Mesenchymal stem cell (in vitro differentiated cells and primary cell): ENCODE measurements around the gene KRT31.
"Not testable (repeated sequence)": the region's sequence is repeated elsewhere in the genome, so short reads cannot be mapped to it uniquely, and the experiment has no call there.

ENCODE experiments used
- DNase-seq: peaks from one replicate; pipeline ENCODE4 v3.0.0-alpha.2; 2013
- H2AFZ ChIP-seq: one replicate; pipeline ENCODE4 v1.6.1; 2013; ENCODE audit warnings: low read depth, mild to moderate bottlenecking, control low read depth, inconsistent platforms, low read length, moderate library complexity
- H2AK5ac ChIP-seq: 2 replicates; pipeline ENCODE4 v1.6.1; 2013; ENCODE audit warnings: low read length, moderate library complexity, mild to moderate bottlenecking, inconsistent platforms; ENCODE audit not compliant: severe bottlenecking
- H2BK120ac ChIP-seq: one replicate; pipeline ENCODE4 v1.6.1; 2013; ENCODE audit warnings: low read depth, mild to moderate bottlenecking, inconsistent platforms, low read length, moderate library complexity
- H2BK12ac ChIP-seq, 2 experiments: one replicate each; pipeline ENCODE4 v1.6.1; 2013; ENCODE audit warnings: inconsistent platforms in 2 of 2, low read length in 2 of 2, mild to moderate bottlenecking in 2 of 2, moderate library complexity in 2 of 2, control low read depth in 1 of 2
- H2BK15ac ChIP-seq: one replicate; pipeline ENCODE4 v1.6.1; 2013; ENCODE audit warnings: mild to moderate bottlenecking, low read depth, inconsistent platforms; ENCODE audit not compliant: poor library complexity, severe bottlenecking
- H2BK5ac ChIP-seq: 2 replicates; pipeline ENCODE4 v1.6.1; 2013; ENCODE audit warnings: low read depth, mild to moderate bottlenecking, low read length, control low read depth, inconsistent platforms; ENCODE audit not compliant: poor library complexity, severe bottlenecking
- H3K14ac ChIP-seq, 2 experiments: one replicate each; pipeline ENCODE4 v1.6.1; 2013; ENCODE audit warnings: inconsistent platforms in 2 of 2, low read length in 2 of 2, control low read depth in 1 of 2, mild to moderate bottlenecking in 1 of 2, moderate library complexity in 1 of 2
- H3K18ac ChIP-seq, 2 experiments: one replicate each; pipeline ENCODE4 v1.6.1; 2013; ENCODE audit warnings: inconsistent platforms in 2 of 2, low read length in 2 of 2, control low read depth in 1 of 2, low read depth in 1 of 2, mild to moderate bottlenecking in 1 of 2
- H3K23ac ChIP-seq, 2 experiments: one replicate each; pipeline ENCODE4 v1.6.1; 2013; ENCODE audit warnings: inconsistent platforms in 2 of 2, low read length in 2 of 2, mild to moderate bottlenecking in 2 of 2, moderate library complexity in 2 of 2, control low read depth in 1 of 2
- H3K27ac ChIP-seq: 2 replicates; pipeline ENCODE4 v1.5.1; 2013; ENCODE audit warnings: mild to moderate bottlenecking, moderate library complexity, low read length, control low read depth, inconsistent platforms; ENCODE audit not compliant: poor library complexity, severe bottlenecking
- H3K27me3 ChIP-seq, 2 experiments: 2 replicates each; pipeline versions ENCODE4 v1.6.1 to v1.7.0; 2013; ENCODE audit warnings: low read length in 2 of 2, mild to moderate bottlenecking in 2 of 2, moderate library complexity in 2 of 2, control low read depth in 1 of 2, inconsistent platforms in 1 of 2; ENCODE audit not compliant: control insufficient read depth in 1 of 2, insufficient read depth in 1 of 2
- H3K36me3 ChIP-seq, 2 experiments: 2 replicates each; pipeline versions ENCODE4 v1.6.1 to v1.7.0; 2013; ENCODE audit warnings: low read length in 2 of 2, control low read depth in 1 of 2, inconsistent platforms in 1 of 2, low read depth in 1 of 2, mild to moderate bottlenecking in 1 of 2; ENCODE audit not compliant: insufficient read depth in 2 of 2, control insufficient read depth in 1 of 2
- H3K4ac ChIP-seq, 2 experiments: one replicate each; pipeline ENCODE4 v1.6.1; 2013; ENCODE audit warnings: inconsistent platforms in 2 of 2, low read length in 2 of 2, mild to moderate bottlenecking in 2 of 2, moderate library complexity in 2 of 2, control low read depth in 1 of 2, low read depth in 1 of 2
- H3K4me1 ChIP-seq: 2 replicates; pipeline ENCODE4 v1.6.1; 2013; ENCODE audit warnings: low read depth, low read length, control low read depth; ENCODE audit not compliant: control insufficient read depth, insufficient read depth
- H3K4me2 ChIP-seq: 2 replicates; pipeline ENCODE4 v1.6.1; 2013; ENCODE audit warnings: low read length, mild to moderate bottlenecking, inconsistent platforms; ENCODE audit not compliant: poor library complexity, severe bottlenecking
- H3K4me3 ChIP-seq, 2 experiments: 2 replicates each; pipeline versions ENCODE4 v1.5.1 to v1.7.0; 2013; ENCODE audit warnings: low read length in 2 of 2, mild to moderate bottlenecking in 2 of 2, control low read depth in 1 of 2, low read depth in 1 of 2; ENCODE audit not compliant: insufficient read depth in 1 of 2
- H3K79me1 ChIP-seq: replicated peaks from 2 replicates; pipeline ENCODE4 v1.6.1; 2013; ENCODE audit warnings: mild to moderate bottlenecking, control low read depth, low read length, inconsistent platforms; ENCODE audit not compliant: poor library complexity, severe bottlenecking
- H3K9ac ChIP-seq: 2 replicates; pipeline ENCODE4 v1.7.0; 2013; ENCODE audit warnings: mild to moderate bottlenecking, low read length, moderate library complexity
- H3K9me3 ChIP-seq: 2 replicates; pipeline ENCODE4 v1.7.0; 2013; ENCODE audit warnings: mild to moderate bottlenecking, low read length; ENCODE audit not compliant: control insufficient read depth
- H4K8ac ChIP-seq: one replicate; pipeline ENCODE4 v1.6.1; 2013; ENCODE audit warnings: inconsistent platforms, mild to moderate bottlenecking, low read length, moderate library complexity
- H4K91ac ChIP-seq: one replicate; pipeline ENCODE4 v1.6.1; 2013; ENCODE audit warnings: mild to moderate bottlenecking, low read length, inconsistent platforms
- WGBS: methylation state at CpG from one replicate; pipeline ENCODE4 v1.1.7; 2013; ENCODE audit warnings: mixed read lengths; 5-methylcytosine and 5-hydroxymethylcytosine counted together

KRT31 gene

GRCh38 chr17:41422586-41422985 is 25.2 kb upstream of the KRT31 start:
- H2BK120ac ChIP-seq: not testable (repeated sequence)

GRCh38 chr17:41421617-41422016 is 24.2 kb upstream of the KRT31 start:
- H3K9ac ChIP-seq: no peak overlapping the region
- no peak overlapping the region for H2BK12ac ChIP-seq
- no peak overlapping the region for H3K14ac ChIP-seq
- no peak overlapping the region for H3K4me3 ChIP-seq
- H4K8ac ChIP-seq: no peak overlapping the region
- H3K9me3 ChIP-seq: no peaks in the 10 kb centered on the region
- H2BK120ac ChIP-seq: no peak overlapping the region
- no peak overlapping the region for H3K18ac ChIP-seq
- H3K27ac ChIP-seq: no peak overlapping the region
- H3K36me3 ChIP-seq: no peaks in the 10 kb centered on the region
- H3K4me2 ChIP-seq: no peak overlapping the region
- H2BK5ac ChIP-seq: no peak overlapping the region
- DNase-seq: peak; percentile 43
- no peak overlapping the region for H2BK15ac ChIP-seq
- no peak overlapping the region for H3K4ac ChIP-seq
- peak overlapping the region; percentile 13 for H2AK5ac ChIP-seq
- H2AFZ ChIP-seq: no peak overlapping the region
- H4K91ac ChIP-seq: no peak overlapping the region
- peaks cover 0 to 30% of the 10 kb centered on the region in 2 experiments for H3K27me3 ChIP-seq
- 27% methylated on average over 4 of the region's 4 CpGs for WGBS
- H3K79me1 ChIP-seq: no peaks in the 10 kb centered on the region
- H3K4me1 ChIP-seq: peaks cover 14% of the 10 kb centered on the region
- no peak overlapping the region for H3K23ac ChIP-seq

More at GRCh38 chr17:41422586-41422985, 25.2 kb upstream of the KRT31 start:
- not testable (repeated sequence) for H4K91ac ChIP-seq, H3K14ac ChIP-seq, H3K4me3 ChIP-seq, H2AK5ac ChIP-seq, H3K4ac ChIP-seq, H2AFZ ChIP-seq, H4K8ac ChIP-seq, H3K4me2 ChIP-seq, H2BK5ac ChIP-seq, H3K9me3 ChIP-seq, H3K23ac ChIP-seq, H3K9ac ChIP-seq, H3K36me3 ChIP-seq, H2BK15ac ChIP-seq, H2BK12ac ChIP-seq, DNase-seq, H3K4me1 ChIP-seq, H3K18ac ChIP-seq, H3K79me1 ChIP-seq, H3K27ac ChIP-seq
- 88% methylated on average over 11 of the region's 11 CpGs for WGBS
- H3K27me3 ChIP-seq: peaks cover 0 to 30% of the 10 kb centered on the region in 2 experiments

GRCh38 chr17:41421116-41421515 is 23.7 kb upstream of the KRT31 start:
- no peak overlapping the region for H3K9ac ChIP-seq
- H2AK5ac ChIP-seq: no peak overlapping the region
- H3K4me1 ChIP-seq: peaks cover 14% of the 10 kb centered on the region
- WGBS: 59% methylated on average over 9 of the region's 9 CpGs
- no peak overlapping the region for H3K18ac ChIP-seq
- no peak overlapping the region for H4K91ac ChIP-seq
- no peaks in the 10 kb centered on the region for H3K36me3 ChIP-seq
- no peaks in the 10 kb centered on the region for H3K9me3 ChIP-seq
- no peak overlapping the region for H3K23ac ChIP-seq
- H3K79me1 ChIP-seq: no peaks in the 10 kb centered on the region
- peaks cover 0 to 30% of the 10 kb centered on the region in 2 experiments for H3K27me3 ChIP-seq
- H2BK15ac ChIP-seq: no peak overlapping the region
- H2BK12ac ChIP-seq: no peak overlapping the region
- no peak overlapping the region for H4K8ac ChIP-seq
- no peak overlapping the region for H2AFZ ChIP-seq
- no peak overlapping the region for H3K4me3 ChIP-seq
- no peak overlapping the region for H2BK120ac ChIP-seq
- DNase-seq: peak; percentile 75
- H3K27ac ChIP-seq: no peak overlapping the region
- H3K4me2 ChIP-seq: no peak overlapping the region
- no peak overlapping the region for H3K4ac ChIP-seq
- H2BK5ac ChIP-seq: no peak overlapping the region
- H3K14ac ChIP-seq: no peak overlapping the region

GRCh38 chr17:41420134-41420533 is 22.7 kb upstream of the KRT31 start:
- DNase-seq: no peak
- H3K4me3 ChIP-seq: no peak overlapping the region
- H2BK5ac ChIP-seq: no peak overlapping the region
- H3K36me3 ChIP-seq: no peaks in the 10 kb centered on the region
- peaks cover 17% of the 10 kb centered on the region for H3K4me1 ChIP-seq
- H2BK15ac ChIP-seq: no peak overlapping the region
- H3K23ac ChIP-seq: no peak overlapping the region
- no peak overlapping the region for H2AFZ ChIP-seq
- H3K4ac ChIP-seq: no peak overlapping the region
- peaks cover 0 to 30% of the 10 kb centered on the region in 2 experiments for H3K27me3 ChIP-seq
- H3K9ac ChIP-seq: no peak overlapping the region
- no peak overlapping the region for H3K14ac ChIP-seq
- H3K4me2 ChIP-seq: no peak overlapping the region
- H2BK12ac ChIP-seq: no peak overlapping the region
- 91% methylated on average over 3 of the region's 4 CpGs for WGBS
- H3K9me3 ChIP-seq: no peaks in the 10 kb centered on the region
- no peak overlapping the region for H4K8ac ChIP-seq
- H2AK5ac ChIP-seq: peak overlapping the region; percentile 33
- no peak overlapping the region for H3K27ac ChIP-seq
- no peaks in the 10 kb centered on the region for H3K79me1 ChIP-seq
- H4K91ac ChIP-seq: no peak overlapping the region
- H2BK120ac ChIP-seq: no peak overlapping the region
- H3K18ac ChIP-seq: no peak overlapping the region
